Amniotic epithelial cell (primary cell): ENCODE data around the gene OR14I1.
"Not testable (repeated sequence)": the region's sequence is repeated elsewhere in the genome, so short reads cannot be mapped to it uniquely, and the experiment has no call there.

Experiments used
- DNase-seq: peaks from one replicate; pipeline ENCODE4 v3.0.0-alpha.2; 2010; ENCODE audit warnings: low read depth

Gene OR14I1

DNA sequence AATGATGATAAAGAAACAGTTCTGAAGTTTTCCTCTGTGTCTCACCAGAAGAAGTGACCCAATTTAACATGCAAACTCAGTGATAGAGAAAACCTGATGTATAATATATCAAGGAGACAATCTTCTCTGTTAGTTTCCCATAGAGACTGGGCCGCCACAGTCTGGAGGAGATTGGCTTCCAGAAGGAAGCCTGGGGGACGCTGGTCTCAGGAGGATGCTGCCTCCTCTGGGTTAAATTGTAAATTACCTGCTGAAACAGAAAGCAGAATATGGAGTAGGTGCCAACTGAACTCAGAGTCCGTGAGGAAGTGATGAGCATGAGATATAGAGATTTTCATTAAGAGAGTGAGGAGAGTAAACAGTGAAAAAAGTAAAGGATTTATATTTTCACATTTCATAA lies 15.8 kb downstream of the OR14I1 start:
- no peak for DNase-seq

DNA sequence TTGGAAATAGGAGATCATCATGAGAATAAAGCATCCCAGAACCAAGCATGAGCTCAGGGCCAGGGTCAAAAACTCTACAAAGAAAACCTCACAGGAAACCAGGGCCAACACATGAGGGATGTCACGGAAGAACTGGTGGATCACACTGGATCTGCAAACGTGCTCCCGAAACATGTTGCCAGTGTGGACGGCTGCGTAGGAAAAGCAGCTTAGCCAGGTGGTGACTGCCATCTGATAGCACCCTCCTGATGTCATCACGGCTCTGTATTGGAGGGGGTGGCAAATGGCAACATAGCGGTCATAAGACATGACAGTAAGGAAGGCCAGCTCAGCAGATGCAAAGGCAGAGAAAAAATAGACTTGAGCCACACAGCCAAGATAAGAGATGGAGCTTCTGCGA lies 20.9 kb downstream of the OR14I1 start:
- DNase-seq, result no peak

DNA sequence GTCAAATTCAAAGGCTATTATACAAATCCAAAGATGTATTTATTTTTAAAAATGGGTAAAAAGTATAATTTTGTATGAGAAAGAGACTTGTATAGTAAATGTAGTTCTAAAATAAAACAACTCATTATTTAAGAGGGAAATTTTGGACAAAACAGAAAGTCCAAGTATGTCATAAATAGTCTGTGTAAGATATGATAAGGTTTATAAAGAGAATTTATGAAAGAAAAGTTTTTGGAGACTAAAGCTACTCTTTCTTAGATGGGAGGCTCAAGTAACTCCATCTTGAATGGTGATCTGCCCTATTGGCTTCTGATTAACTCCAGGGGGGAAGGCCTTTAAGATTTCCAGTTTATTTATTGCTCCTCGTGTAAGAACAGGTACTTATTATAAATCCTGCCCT lies 32.6 kb downstream of the OR14I1 start:
- DNase-seq, result no peak

DNA sequence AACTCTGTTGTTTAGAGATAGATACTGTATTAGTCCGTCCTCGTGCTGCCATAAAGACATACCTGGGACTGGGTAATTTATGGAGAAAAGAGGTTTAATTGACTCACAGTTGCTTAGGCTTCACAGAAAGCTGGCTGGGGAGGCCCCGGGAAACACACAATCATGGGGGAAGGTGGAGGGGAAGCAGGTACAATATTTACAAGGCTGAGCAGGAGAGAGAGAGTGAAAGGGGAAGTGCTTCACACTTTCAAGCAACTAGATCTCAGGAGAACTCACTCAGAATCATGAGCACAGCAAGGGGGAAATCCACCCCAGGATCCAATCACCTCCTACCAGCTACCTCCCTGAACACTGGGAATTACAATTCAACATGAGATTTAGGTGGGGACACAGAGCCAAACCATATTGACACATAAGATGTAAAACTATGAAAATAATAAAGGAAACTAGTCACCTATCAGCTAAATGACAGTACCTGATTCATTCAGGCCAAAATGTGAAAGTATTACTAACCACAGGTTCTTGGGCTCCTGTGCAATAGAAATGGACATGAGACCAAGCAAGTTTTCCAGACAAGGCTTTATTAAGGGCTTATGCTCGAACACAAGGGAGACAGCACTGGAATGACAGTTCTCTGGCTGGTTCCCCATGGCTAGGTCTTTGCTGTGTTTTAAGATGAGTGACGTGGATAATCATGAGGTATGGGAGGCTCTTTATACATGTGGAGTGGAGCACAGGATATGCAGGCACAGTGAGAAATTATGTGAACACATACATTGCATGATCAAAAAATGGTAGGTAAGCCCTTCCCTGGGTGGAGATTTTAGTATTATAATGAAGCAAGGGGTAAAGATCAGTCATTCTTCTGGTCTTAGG lies 38.9 kb downstream of the OR14I1 start:
- not testable (repeated sequence) for DNase-seq

DNA sequence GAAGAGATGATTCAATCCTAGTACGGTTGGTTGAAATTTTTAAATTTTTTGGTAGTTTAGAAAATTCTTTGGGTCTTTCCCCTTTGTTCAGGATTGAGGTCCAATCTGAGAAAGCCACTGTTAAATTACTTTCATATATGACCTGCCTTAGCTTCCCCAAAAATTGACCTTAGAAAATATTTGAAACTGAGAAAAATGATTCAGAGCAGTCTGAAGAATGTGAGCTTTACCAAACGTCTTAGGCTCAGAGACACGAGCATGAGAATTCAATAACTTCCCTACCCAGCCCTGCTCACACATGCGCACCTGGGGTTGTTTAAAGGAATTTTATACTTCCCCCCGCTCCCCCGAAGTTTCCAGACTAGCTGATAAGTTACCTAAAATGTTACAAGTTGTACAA lies 45.8 kb downstream of the OR14I1 start:
- not testable (repeated sequence) for DNase-seq

- DNase-seq, result not testable (repeated sequence)
These were observed 47.2 kb downstream of the OR14I1 start, which contains the start of gene OR2T27 for GRCh38 chr1:248655354-248655753. TSS of gene OR2T27 (minus strand) at chr1:248655528. CDS start at chr1:248650884, 4,644 bp downstream.
